K562 (cell line): ENCODE results near the gene ITPR2. TPM values are rescaled to one million over a fixed set of nuclear protein-coding genes. Genes with fewer than 3 reads are reported as not detected.

Experiments used
- CREBBP ChIP-seq: IDR thresholded peaks from one replicate; pipeline ENCODE4 v1.6.1; 2012; ENCODE audit warnings: low read depth, mild to moderate bottlenecking, control low read depth, inconsistent platforms, low read length
- CTBP1 ChIP-seq: fragments of 450-650 bp; IDR thresholded peaks from 2 replicates; pipeline ENCODE4 v1.6.1; 2016; ENCODE audit warnings: borderline replicate concordance
- CXXC5 ChIP-seq: fragments of 250-450 bp; sonication (Bioruptor Pico); IDR thresholded peaks from 2 replicates; pipeline ENCODE4 v1.8.0; 2022; ENCODE audit warnings: inconsistent platforms, mild to moderate bottlenecking, moderate library complexity
- ELF2 ChIP-seq: fragments of 250-450 bp; sonication (Bioruptor Pico); IDR thresholded peaks from 2 replicates; pipeline ENCODE4 v1.5.0; 2021; ENCODE audit warnings: mild to moderate bottlenecking
- FIP1L1 ChIP-seq: fragments of 200-400 bp; formaldehyde crosslinking; IDR thresholded peaks from 2 replicates; pipeline ENCODE4 v1.6.1; 2018; ENCODE audit warnings: mild to moderate bottlenecking, low read depth, low read length; ENCODE audit not compliant: poor library complexity, severe bottlenecking
- KAT7 ChIP-seq: sonication (generic); formaldehyde crosslinking; IDR thresholded peaks from 2 replicates; pipeline ENCODE4 v1.8.0; 2022; ENCODE audit warnings: missing genetic modification reagents, mild to moderate bottlenecking, borderline replicate concordance
- MIER1 ChIP-seq: fragments of 450-650 bp; IDR thresholded peaks from 2 replicates; pipeline ENCODE4 v1.6.1; 2016; ENCODE audit warnings: antibody characterized with exemption, mild to moderate bottlenecking, low read depth
- POLR2H ChIP-seq: IDR thresholded peaks from 2 replicates; pipeline ENCODE4 v1.6.1; 2016; ENCODE audit warnings: missing genetic modification characterization, low read depth, mild to moderate bottlenecking, control low read depth, missing compliant biosample characterization, moderate library complexity
- TFAM ChIP-seq: fragments of 250-450 bp; sonication (Bioruptor Pico); conservative IDR thresholded peaks from 2 replicates; pipeline ENCODE4 v1.5.0; 2021; ENCODE audit warnings: mild to moderate bottlenecking, moderate library complexity
- TFAP4 ChIP-seq: sonication (generic); formaldehyde crosslinking; IDR thresholded peaks from 2 replicates; pipeline ENCODE4 v1.8.0; 2022; ENCODE audit warnings: missing genetic modification reagents, mild to moderate bottlenecking, moderate library complexity, borderline replicate concordance
- TSC22D4 ChIP-seq: fragments of 450-650 bp; IDR thresholded peaks from 2 replicates; pipeline ENCODE4 v1.6.1; 2016; ENCODE audit warnings: missing genetic modification characterization, missing biosample characterization, control low read depth
- ZKSCAN3 ChIP-seq: fragments of 250-450 bp; sonication (Bioruptor Pico); IDR thresholded peaks from 2 replicates; pipeline ENCODE4 v1.4.0; 2020
- ZNF384 ChIP-seq: IDR thresholded peaks from 2 replicates; pipeline ENCODE4 v1.6.1; 2012; ENCODE audit warnings: low read depth, low read length, improper control_type of control experiment
- ZNF584 ChIP-seq: fragments of 200-800 bp; sonication (Bioruptor generic); IDR thresholded peaks from 2 replicates; pipeline ENCODE4 v1.6.1; 2016; ENCODE audit warnings: low read depth, mild to moderate bottlenecking, missing genetic modification characterization, missing compliant biosample characterization
- ZNF589 ChIP-seq: fragments of 200-800 bp; sonication (Bioruptor generic); IDR thresholded peaks from 2 replicates; pipeline ENCODE4 v1.6.1; 2016; ENCODE audit warnings: low read depth, missing genetic modification characterization, missing compliant biosample characterization
- ZSCAN29 ChIP-seq: fragments of 450-650 bp; IDR thresholded peaks from 2 replicates; pipeline ENCODE4 v1.6.1; 2017
- polyA plus RNA-seq, 8 experiments: library from polyadenylated mRNA; depleted of rRNA in 4 of 8; stranded (reverse) in 5 of 8; unstranded in 3 of 8; fragments of >200 nt; fragmentation: Nextera tagmentation in 2 of 8; fragmentation: Illumina TruSeq in 1 of 8; extraction: Ambion mirVana in 2 of 8; extraction: Trizol in 1 of 8; gene quantifications; 2 replicates each; pipeline versions ENCODE4 v1.2.1 to v1.2.3, GENCODE V29; 2011 to 2014; ENCODE audit warnings: inconsistent platforms in 1 of 8, missing spikeins in 1 of 8
- total RNA-seq, 7 experiments: library from RNA; depleted of rRNA in 6 of 7; stranded (reverse); fragments of >200 nt in 6 of 7; fragmentation: Illumina TruSeq in 2 of 7; extraction: Trizol in 2 of 7; gene quantifications; 2 replicates each; pipeline versions ENCODE4 v1.2.1 to v1.2.3, GENCODE V29; 2011 to 2021; ENCODE audit warnings: low replicate concordance in 1 of 7
- TF ChIP-seq, protein P1 (sequence below): sonication (generic); formaldehyde crosslinking; IDR thresholded peaks from 2 replicates; pipeline ENCODE4 v1.5.0; 2020; ENCODE audit warnings: missing genetic modification reagents
- TF ChIP-seq, protein P2 (sequence below): fragments of 250-450 bp; sonication (Bioruptor Pico); IDR thresholded peaks from 2 replicates; pipeline ENCODE4 v1.4.0; 2020; ENCODE audit warnings: mild to moderate bottlenecking, moderate library complexity
- TF ChIP-seq, protein P3 (sequence below), 3 experiments: IDR thresholded peaks in 2 of 3; conservative IDR thresholded peaks in 1 of 3; 2 replicates each; pipeline ENCODE4 v1.5.1; 2011 to 2012; ENCODE audit warnings: low read length in 3 of 3, mild to moderate bottlenecking in 3 of 3, control low read depth in 2 of 3, improper control_type of control experiment in 1 of 3, inconsistent platforms in 1 of 3, low read depth in 1 of 3, mixed read lengths in 1 of 3, moderate library complexity in 1 of 3; ENCODE audit not compliant: insufficient read depth in 2 of 3
- TF ChIP-seq, protein P4 (sequence below): fragments of 450-650 bp; IDR thresholded peaks from 2 replicates; pipeline ENCODE4 v1.6.1; 2016; ENCODE audit warnings: mild to moderate bottlenecking

ITPR2 gene
- total and polyA plus RNA-seq, 9 of the 15 experiments (the other 6 are each of a cell fraction or from before 2014, with no cell fraction given), result 0.21 to 3.3 (median 0.95) TPM

GRCh38 chr12:26831951-26832821 is 808 bp downstream of the ITPR2 start (continued):
- TF ChIP-seq TFAP4 (CRISPR knock-in tag) (0 out of 2 replicates have a peak, but pooled peaks have one; percentile 48), FIP1L1 (peak; percentile 44), TSC22D4 (tag) (no peak), MIER1 (no peak), CTBP1 (no peak; the same call in 1 of the 2 replicates), TFAM (CRISPR knock-in tag) (no peak), KAT7 (no peak; the same call in 1 of the 2 replicates), CXXC5 (CRISPR knock-in tag) (no peak; the same call in 1 of the 2 replicates), ZNF384 (no peak), POLR2H (tag) (no peak), ZKSCAN3 (CRISPR knock-in tag) (no peak), ZNF584 (CRISPR knock-in tag) (no peak), ZSCAN29 (no peak), CREBBP (no peak), ZNF589 (no peak), ELF2 (CRISPR knock-in tag) (no peak)
- TF ChIP-seq, protein P1, sequence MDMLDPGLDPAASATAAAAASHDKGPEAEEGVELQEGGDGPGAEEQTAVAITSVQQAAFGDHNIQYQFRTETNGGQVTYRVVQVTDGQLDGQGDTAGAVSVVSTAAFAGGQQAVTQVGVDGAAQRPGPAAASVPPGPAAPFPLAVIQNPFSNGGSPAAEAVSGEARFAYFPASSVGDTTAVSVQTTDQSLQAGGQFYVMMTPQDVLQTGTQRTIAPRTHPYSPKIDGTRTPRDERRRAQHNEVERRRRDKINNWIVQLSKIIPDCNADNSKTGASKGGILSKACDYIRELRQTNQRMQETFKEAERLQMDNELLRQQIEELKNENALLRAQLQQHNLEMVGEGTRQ (CRISPR knock-in tag), result no peak
- TF ChIP-seq, protein P2, sequence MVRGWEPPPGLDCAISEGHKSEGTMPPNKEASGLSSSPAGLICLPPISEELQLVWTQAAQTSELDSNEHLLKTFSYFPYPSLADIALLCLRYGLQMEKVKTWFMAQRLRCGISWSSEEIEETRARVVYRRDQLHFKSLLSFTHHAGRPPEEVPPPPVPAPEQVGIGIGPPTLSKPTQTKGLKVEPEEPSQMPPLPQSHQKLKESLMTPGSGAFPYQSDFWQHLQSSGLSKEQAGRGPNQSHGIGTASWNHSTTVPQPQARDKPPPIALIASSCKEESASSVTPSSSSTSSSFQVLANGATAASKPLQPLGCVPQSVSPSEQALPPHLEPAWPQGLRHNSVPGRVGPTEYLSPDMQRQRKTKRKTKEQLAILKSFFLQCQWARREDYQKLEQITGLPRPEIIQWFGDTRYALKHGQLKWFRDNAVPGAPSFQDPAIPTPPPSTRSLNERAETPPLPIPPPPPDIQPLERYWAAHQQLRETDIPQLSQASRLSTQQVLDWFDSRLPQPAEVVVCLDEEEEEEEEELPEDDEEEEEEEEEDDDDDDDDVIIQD (CRISPR knock-in tag), result no peak
- TF ChIP-seq, protein P3, sequence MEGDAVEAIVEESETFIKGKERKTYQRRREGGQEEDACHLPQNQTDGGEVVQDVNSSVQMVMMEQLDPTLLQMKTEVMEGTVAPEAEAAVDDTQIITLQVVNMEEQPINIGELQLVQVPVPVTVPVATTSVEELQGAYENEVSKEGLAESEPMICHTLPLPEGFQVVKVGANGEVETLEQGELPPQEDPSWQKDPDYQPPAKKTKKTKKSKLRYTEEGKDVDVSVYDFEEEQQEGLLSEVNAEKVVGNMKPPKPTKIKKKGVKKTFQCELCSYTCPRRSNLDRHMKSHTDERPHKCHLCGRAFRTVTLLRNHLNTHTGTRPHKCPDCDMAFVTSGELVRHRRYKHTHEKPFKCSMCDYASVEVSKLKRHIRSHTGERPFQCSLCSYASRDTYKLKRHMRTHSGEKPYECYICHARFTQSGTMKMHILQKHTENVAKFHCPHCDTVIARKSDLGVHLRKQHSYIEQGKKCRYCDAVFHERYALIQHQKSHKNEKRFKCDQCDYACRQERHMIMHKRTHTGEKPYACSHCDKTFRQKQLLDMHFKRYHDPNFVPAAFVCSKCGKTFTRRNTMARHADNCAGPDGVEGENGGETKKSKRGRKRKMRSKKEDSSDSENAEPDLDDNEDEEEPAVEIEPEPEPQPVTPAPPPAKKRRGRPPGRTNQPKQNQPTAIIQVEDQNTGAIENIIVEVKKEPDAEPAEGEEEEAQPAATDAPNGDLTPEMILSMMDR (IDR thresholded peaks at IDR 0.05 in 2 of 3, conservative IDR thresholded peaks at IDR 0.05 in 1 of 3; ENCODE audit: insufficient read depth in 2 of 3, low read depth in 1 of 3, low read length in 3 of 3), result peak in 1 of 3 experiments; percentile 6; a peak in 1 of 6 replicates
- TF ChIP-seq, protein P4, sequence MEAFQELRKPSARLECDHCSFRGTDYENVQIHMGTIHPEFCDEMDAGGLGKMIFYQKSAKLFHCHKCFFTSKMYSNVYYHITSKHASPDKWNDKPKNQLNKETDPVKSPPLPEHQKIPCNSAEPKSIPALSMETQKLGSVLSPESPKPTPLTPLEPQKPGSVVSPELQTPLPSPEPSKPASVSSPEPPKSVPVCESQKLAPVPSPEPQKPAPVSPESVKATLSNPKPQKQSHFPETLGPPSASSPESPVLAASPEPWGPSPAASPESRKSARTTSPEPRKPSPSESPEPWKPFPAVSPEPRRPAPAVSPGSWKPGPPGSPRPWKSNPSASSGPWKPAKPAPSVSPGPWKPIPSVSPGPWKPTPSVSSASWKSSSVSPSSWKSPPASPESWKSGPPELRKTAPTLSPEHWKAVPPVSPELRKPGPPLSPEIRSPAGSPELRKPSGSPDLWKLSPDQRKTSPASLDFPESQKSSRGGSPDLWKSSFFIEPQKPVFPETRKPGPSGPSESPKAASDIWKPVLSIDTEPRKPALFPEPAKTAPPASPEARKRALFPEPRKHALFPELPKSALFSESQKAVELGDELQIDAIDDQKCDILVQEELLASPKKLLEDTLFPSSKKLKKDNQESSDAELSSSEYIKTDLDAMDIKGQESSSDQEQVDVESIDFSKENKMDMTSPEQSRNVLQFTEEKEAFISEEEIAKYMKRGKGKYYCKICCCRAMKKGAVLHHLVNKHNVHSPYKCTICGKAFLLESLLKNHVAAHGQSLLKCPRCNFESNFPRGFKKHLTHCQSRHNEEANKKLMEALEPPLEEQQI, result no peak
